HG03103 (cell line): Measurements from ENCODE around the gene ATP23.

ENCODE experiments used
- ATAC-seq: cut with Tn5 transposase; IDR thresholded peaks from one replicate; pipeline ENCODE4 v1.9.1; 2021; ENCODE audit warnings: low read depth; ENCODE audit not compliant: unreplicated experiment

Gene ATP23

GRCh38 chr12:57965766-57966165, 24.4 kb downstream of the ATP23 start:
- no peak for ATAC-seq

- ATAC-seq, result no peak
Observed at GRCh38 chr12:57966536-57966935, 25.2 kb downstream of the ATP23 start.

- ATAC-seq, result no peak
Observed at GRCh38 chr12:57983146-57983857, 41.9 kb downstream of the ATP23 start.

- no peak for ATAC-seq
Observed at GRCh38 chr12:57983858-57984505, 42.6 kb downstream of the ATP23 start.

- no peak for ATAC-seq
Observed at GRCh38 chr12:57984629-57985151, 43.3 kb downstream of the ATP23 start.

- ATAC-seq, result no peak
Observed at GRCh38 chr12:57985685-57986084, 44.3 kb downstream of the ATP23 start.

GRCh38 chr12:57989838-57990237, 48.5 kb downstream of the ATP23 start:
- ATAC-seq, result no peak

GRCh38 chr12:57990241-57990883, 49.0 kb downstream of the ATP23 start:
- ATAC-seq, result no peak

GRCh38 chr12:57992001-57992400, 50.6 kb downstream of the ATP23 start:
- no peak for ATAC-seq

GRCh38 chr12:57993030-57993429, 51.7 kb downstream of the ATP23 start:
- ATAC-seq, result no peak

- no peak for ATAC-seq
Observed at GRCh38 chr12:57993834-57994233, 52.5 kb downstream of the ATP23 start.

GRCh38 chr12:57996520-57996919, 55.2 kb downstream of the ATP23 start:
- no peak for ATAC-seq

- no peak for ATAC-seq
Observed at GRCh38 chr12:57998251-57998650, 56.9 kb downstream of the ATP23 start.

GRCh38 chr12:58000499-58000898, 59.1 kb downstream of the ATP23 start:
- ATAC-seq, result no peak

- ATAC-seq, result no peak
Observed at GRCh38 chr12:58007875-58008274, 66.5 kb downstream of the ATP23 start.

- no peak for ATAC-seq
Observed at GRCh38 chr12:58008634-58009033, 67.3 kb downstream of the ATP23 start.
